Stimulated activated CD8-positive, alpha-beta memory T cell treated with anti-CD3 and anti-CD28 coated beads, Interleukin-4, amount 100 ng/mL, for 48 hours (primary cell): ENCODE results near the gene SPTB.

Experiments used
- DNase-seq: peaks from one replicate; pipeline ENCODE4 v3.0.0-alpha.2; 2020

Gene SPTB

GRCh38 chr14:64723691-64724577 lies 155.8 kb downstream of the SPTB start:
- peak; percentile 30 for DNase-seq

GRCh38 chr14:64722842-64723447 lies 156.8 kb downstream of the SPTB start:
- no peak for DNase-seq

- no peak for DNase-seq
These were observed 157.8 kb downstream of the SPTB start for GRCh38 chr14:64721899-64722298.

DNA sequence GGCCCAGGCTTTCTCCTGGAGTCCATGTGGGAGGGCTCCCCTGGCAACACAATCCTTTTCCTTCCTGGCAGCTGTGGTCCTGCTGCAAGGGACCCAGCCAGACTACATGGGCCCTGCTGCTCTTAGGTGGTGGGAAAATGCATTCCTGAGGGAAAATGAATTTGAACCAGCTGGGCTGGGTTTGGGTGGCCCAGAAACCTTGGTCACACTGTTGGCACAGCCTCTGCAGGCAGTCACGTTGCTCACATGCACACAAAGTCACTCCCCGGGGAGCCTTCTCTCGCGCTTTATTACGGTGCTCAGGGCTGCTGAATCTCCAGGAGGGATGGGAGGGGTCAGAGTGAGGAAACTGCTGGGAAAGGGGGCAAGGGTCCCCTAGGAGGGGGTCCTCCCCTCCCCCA lies 158.3 kb downstream of the SPTB start:
- DNase-seq = no peak

- DNase-seq = no peak
These were observed 159.6 kb downstream of the SPTB start for GRCh38 chr14:64720131-64720576.

GRCh38 chr14:64719601-64720000 lies 160.1 kb downstream of the SPTB start:
- no peak for DNase-seq

GRCh38 chr14:64718762-64719161 lies 160.9 kb downstream of the SPTB start:
- no peak for DNase-seq

GRCh38 chr14:64717870-64718269 lies 161.8 kb downstream of the SPTB start:
- no peak for DNase-seq

DNA sequence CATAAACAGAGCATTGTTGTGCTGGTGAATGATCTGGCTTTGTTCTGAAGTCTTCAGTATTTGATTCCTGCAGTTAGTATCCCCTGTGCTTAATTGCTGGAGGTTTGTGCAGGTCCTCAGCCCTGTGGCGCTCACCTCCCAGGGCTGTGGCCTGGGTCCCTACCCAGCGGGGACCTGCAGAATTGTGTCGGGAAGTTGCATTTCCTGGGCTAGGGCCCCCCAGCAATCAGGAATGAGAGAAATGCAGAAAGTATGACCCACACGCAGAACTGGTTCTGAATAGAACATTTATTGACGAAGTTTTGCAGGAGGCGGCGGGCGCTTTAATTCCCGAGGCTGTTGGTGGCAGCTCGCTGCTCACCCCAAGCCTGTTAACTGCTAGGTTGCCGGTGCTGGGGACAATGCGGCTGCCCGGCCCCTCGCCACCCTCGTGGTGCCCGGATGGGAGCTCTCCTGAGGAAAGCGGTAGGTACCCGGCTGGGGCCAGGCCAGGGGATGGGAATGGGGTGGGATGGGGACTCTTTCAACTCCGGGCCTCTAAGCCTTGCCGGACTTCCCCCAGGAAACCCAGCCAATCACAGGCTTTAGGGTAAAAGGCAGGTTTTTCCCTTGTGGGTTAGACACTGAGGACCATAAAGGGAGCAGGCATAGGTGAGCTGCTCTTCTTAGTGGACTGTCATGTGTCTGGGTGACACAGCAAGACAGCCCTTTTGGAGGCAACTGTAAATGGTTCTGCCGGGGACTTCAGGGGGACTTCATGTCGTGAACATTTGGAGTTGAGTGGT lies 163.9 kb downstream of the SPTB start:
- no peak for DNase-seq

DNA sequence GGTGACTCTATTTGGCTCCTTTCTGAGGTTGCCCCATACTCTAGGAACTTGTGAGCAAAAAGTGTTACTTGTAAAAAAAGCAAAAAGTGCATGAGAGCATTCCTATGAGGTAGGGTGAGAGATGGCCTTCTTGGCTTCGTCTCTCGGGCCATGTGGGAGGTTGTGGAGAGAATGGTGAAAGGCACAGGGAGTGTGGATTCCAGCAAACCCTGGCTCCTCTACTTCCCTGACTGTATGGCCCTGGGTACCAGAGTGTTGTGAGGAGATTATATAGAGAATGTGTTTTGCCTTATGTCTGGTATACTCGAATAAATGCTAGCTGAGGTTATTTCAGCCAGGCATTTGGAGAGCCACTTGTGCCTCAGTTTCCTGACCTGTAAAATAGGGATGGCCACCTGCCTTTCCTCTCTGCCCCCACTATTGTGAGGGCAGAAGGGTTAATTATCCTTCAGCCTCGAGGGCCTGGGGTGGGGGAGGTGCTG lies 164.5 kb downstream of the SPTB start:
- DNase-seq = no peak

DNA sequence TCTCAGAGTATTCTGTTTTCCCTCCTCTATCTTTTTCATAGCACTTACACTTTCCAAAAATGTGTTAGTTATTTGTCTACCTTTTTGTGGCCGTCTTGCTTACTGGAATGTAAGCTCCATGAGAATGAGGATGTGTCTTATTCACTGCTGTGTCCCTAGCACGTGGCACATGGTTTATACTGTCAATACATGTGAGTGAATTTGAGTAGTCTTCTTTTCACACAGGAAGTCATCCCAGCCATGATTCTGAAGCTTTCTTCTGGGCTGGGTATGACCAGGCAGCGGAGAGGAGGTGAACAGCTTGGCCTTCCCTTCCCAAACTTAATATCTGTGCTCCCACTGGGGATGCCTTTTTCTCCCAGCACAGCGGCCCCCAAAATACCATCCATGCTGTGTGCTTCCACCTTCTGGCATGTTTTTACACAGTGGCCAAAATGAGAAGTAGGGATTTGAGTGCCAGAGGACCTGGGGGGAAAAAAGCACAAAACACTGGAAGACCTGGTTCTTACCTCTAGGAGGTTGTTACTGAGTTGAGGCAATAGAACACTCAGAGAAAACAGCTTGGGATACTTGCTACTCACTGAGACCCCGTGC lies 165.2 kb downstream of the SPTB start:
- no peak for DNase-seq

DNA sequence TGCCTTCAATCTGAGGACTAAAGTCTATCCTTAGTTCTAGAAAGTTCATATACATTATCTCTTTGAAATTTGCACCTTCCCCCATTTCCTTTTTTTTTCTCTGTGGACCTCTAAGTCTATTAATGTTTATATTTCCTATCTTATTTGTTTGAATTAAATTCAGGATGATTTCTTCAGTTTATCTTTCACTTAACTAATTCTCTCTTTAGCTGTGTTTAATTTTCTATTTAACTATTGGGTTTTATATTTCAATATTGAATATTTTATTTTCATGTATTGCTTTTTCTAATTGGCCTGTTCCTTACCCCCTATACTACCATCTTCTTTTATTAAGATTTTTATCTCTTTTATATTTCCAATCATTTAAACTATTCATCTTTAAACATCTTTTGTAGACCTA lies 166.0 kb downstream of the SPTB start:
- no peak for DNase-seq

GRCh38 chr14:64711039-64711438 lies 168.7 kb downstream of the SPTB start:
- no peak for DNase-seq

DNA sequence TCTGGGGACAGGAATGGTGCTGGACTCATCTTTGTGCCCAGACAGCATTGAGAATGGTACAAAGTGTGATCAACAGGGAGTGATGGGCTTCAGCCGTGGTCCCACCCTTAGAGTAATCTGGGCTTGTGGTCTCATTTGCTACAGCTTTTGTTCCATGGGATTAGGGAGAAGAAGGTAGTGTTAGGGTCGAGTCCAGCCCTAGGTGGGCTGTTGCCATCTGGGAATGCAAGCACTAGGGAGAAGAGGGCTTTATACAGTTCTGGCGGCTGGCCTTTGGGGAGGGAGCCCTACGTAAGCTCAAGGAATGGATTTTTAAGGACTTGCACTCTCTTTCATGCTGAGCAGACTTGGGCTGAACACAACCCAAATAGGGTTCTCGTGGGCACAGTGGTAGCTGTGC lies 170.6 kb downstream of the SPTB start:
- no peak for DNase-seq

DNA sequence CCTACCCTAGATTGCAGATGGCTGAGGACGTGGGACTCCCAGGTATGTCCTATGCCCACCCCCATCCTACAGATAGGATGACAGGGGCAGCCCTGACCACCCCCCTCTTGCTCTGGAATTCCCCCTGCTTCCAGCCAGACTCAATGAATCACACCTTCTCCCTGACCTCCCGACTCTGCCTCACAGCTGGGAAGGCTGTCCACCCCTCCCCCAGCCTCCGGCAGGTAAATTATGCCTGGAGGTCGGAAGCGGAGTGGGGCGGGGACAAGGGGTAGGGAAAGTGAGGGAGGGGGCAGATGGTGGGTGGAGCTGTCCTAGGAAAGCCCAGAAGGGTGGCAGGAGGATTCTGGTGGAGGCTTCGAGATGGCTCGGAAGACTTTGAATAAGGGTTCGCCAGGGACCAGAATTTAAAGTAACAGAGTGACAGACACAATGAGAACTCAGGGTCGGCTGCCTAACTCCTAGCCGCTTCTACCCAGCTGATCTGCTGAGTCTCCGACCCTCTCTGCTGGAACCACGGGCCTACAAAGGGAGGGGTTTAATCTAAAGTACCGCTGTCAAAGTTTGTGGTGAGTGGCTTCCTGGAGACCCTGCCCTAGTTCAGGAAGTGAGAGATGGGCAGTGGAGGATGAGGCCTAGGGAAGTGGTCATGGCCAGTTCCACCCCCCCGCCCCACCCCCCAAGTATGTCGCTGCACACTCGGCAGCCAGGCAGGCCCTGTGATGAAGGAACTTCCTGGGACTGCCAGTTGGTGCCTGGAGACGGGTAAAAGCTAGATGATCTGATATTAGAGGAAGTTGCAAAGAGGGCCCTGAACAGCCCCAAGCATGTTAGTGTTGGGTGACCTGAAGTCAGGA lies 171.3 kb downstream of the SPTB start:
- no peak for DNase-seq

- DNase-seq = no peak
These were observed 172.0 kb downstream of the SPTB start for GRCh38 chr14:64707661-64708060.

- no peak for DNase-seq
These were observed 173.0 kb downstream of the SPTB start for GRCh38 chr14:64706593-64707193.

DNA sequence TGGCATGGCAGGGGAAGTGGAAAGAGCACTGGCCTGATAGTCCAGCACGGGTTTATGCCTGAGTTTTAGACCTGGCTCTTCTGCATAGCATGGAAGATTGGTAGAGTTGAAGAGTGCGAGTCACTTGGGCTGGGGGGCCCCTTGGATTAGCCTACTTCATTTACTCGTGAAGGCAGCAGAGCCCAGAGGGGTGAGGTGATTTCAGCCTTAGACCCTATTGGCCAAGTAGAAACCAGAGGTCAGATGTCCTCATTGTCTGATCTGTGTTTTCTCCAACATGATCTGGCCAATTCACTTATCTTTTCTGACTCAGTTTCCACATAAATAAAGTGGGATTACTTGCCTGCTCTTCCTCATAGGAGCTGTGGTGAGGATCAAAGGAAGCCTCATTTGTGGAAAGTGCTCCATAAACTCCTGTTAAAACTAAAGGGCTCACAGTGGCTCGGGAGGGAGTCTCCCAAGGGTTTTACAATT lies 173.6 kb downstream of the SPTB start:
- no peak for DNase-seq

- no peak for DNase-seq
These were observed 174.2 kb downstream of the SPTB start for GRCh38 chr14:64705381-64706118.

GRCh38 chr14:64704743-64705380 lies 174.8 kb downstream of the SPTB start:
- DNase-seq = peak; percentile 35
